ENCODE measurements around the gene LCORL. TPM values are rescaled to one million over a fixed set of nuclear protein-coding genes. Genes with fewer than 3 reads are reported as not detected.

Gene LCORL
- total and polyA plus RNA-seq, 2 of the 4 experiments (the other 2 are of a cell fraction), result 2.1 to 5.0 TPM

DNA sequence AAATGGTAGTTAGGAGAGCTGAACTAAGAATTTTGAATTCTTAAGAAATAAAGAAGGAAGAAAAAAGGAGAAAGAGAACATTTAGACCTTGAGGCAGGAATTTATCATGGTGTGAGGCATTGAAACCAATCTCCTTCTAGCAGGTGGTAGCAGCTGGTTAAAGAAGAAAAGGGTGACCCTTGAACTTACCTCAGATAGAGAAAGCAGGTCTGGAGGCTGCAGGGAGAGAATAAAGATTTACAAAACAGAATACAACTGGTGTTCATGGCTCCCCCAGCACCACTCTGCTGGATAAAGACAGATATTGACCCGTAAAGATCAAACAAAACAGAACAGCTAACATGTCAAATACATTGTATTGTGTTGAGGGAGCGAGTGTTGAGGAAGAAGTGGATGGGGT is 154.7 kb downstream of the LCORL start:
- in situ Hi-C loops (cut with MboI; ENCODE audit: low sequenced_read_pairs) (no loop called here), intact Hi-C loops (cut with micrococcal nuclease) (no loop called here), dilution Hi-C loops (cut with HindIII; ENCODE audit: low sequenced_read_pairs, unreplicated experiment) (no loop called here)
- no TSS peak for BruUV-seq (replicated peaks)
- no peak overlapping the region for H3K4me3 ChIP-seq (ENCODE audit: insufficient read depth, low read depth, low read length)
- H2AFZ ChIP-seq (replicated peaks; ENCODE audit: low read length, poor library complexity), result no peak overlapping the region
- no peaks in the 10 kb centered on the region for H4K20me1 ChIP-seq (ENCODE audit: insufficient read depth, low read length)
- DNase-seq (no peak), ATAC-seq (ENCODE audit: low read depth) (no peak)
- no peak overlapping the region for H2BK5ac ChIP-seq (ENCODE audit: low read depth, low read length, poor library complexity, severe bottlenecking)
- WGBS, 2 experiments (ENCODE audit: extremely low coverage in 2 of 2, insufficient read length in 1 of 2), result 100% methylated on average over 1 of the region's 2 CpGs; no CpG with 5 or more reads in 1 of the 2 experiments
- H3K56ac ChIP-seq (ENCODE audit: extremely low read depth, insufficient read depth, low read length), result no peak overlapping the region
- no peak overlapping the region for H2BK20ac ChIP-seq (ENCODE audit: low read depth, low read length)
- no peaks in the 10 kb centered on the region; a peak in 1 of 4 replicates for H3K79me1 ChIP-seq (ENCODE audit: low read depth in 1 of 2, low read length in 2 of 2)
- H2AK9ac ChIP-seq (replicated peaks; ENCODE audit: low read depth, low read length, poor library complexity), result no peak overlapping the region
- no peak overlapping the region for H3K9ac ChIP-seq (ENCODE audit: low read depth, low read length)
- no peak overlapping the region for H2BK120ac ChIP-seq (ENCODE audit: low read depth, low read length)
- H3K14ac ChIP-seq (replicated peaks; ENCODE audit: low read depth, low read length), result no peak overlapping the region
- no peak for TF ChIP-seq BHLHE40 (IDR thresholded peaks at IDR 0.05; ENCODE audit: low read depth, low read length)
- TF ChIP-seq, protein P1, sequence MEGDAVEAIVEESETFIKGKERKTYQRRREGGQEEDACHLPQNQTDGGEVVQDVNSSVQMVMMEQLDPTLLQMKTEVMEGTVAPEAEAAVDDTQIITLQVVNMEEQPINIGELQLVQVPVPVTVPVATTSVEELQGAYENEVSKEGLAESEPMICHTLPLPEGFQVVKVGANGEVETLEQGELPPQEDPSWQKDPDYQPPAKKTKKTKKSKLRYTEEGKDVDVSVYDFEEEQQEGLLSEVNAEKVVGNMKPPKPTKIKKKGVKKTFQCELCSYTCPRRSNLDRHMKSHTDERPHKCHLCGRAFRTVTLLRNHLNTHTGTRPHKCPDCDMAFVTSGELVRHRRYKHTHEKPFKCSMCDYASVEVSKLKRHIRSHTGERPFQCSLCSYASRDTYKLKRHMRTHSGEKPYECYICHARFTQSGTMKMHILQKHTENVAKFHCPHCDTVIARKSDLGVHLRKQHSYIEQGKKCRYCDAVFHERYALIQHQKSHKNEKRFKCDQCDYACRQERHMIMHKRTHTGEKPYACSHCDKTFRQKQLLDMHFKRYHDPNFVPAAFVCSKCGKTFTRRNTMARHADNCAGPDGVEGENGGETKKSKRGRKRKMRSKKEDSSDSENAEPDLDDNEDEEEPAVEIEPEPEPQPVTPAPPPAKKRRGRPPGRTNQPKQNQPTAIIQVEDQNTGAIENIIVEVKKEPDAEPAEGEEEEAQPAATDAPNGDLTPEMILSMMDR (conservative IDR thresholded peaks at IDR 0.05; ENCODE audit: low read depth, low read length), result no peak
- no peak for TF ChIP-seq SMC3 (IDR thresholded peaks at IDR 0.05; ENCODE audit: low read depth, low read length)
- TF ChIP-seq POLR2A (IDR thresholded peaks at IDR 0.05; ENCODE audit: low read depth, low read length), result no peak
- TF ChIP-seq MAZ (IDR thresholded peaks at IDR 0.05; ENCODE audit: borderline replicate concordance, low read depth, low read length), result no peak
- no peak for TF ChIP-seq RFX5 (IDR thresholded peaks at IDR 0.05; ENCODE audit: low read depth, low read length)
- TF ChIP-seq RAD21 (IDR thresholded peaks at IDR 0.05; ENCODE audit: low read length), result no peak
- H4K8ac ChIP-seq (ENCODE audit: low read depth in 2 of 2, low read length in 2 of 2), result no peak overlapping the region
- H3K27me3 ChIP-seq (ENCODE audit: control insufficient read depth, insufficient read depth, low read length), result no peaks in the 10 kb centered on the region
- no peak overlapping the region for H2AK5ac ChIP-seq (ENCODE audit: low read depth, low read length)
- no peak overlapping the region for H3K27ac ChIP-seq (ENCODE audit: insufficient read depth, low read length)
- no peak overlapping the region for H3K18ac ChIP-seq (ENCODE audit: low read depth, low read length)
- no peak overlapping the region for H3K23ac ChIP-seq (ENCODE audit: low read depth, low read length)
- H3K4ac ChIP-seq (ENCODE audit: low read depth, low read length), result no peak overlapping the region
- CTCF ChIA-PET, result no interaction called here
- no peaks in the 10 kb centered on the region for H3K9me1 ChIP-seq (ENCODE audit: insufficient read depth, low read length)
- H4K5ac ChIP-seq (ENCODE audit: low read depth, low read length), result no peak overlapping the region
- no peaks in the 10 kb centered on the region for H3K9me3 ChIP-seq (ENCODE audit: control insufficient read depth, insufficient read depth, low read length)
- no peak overlapping the region for H3K4me2 ChIP-seq (ENCODE audit: low read depth, low read length)
- H3K36me3 ChIP-seq (ENCODE audit: control insufficient read depth, insufficient read depth, low read length), result no peaks in the 10 kb centered on the region
- no peak overlapping the region for H4K91ac ChIP-seq (ENCODE audit: insufficient read depth, low read depth, low read length)
- POLR2A ChIA-PET (ENCODE audit: unreplicated experiment), result no interaction called here
- H2BK15ac ChIP-seq (ENCODE audit: low read depth, low read length), result no peak overlapping the region
- peaks cover 2% of the 10 kb centered on the region; the same call in 1 of the 2 replicates for H3K4me1 ChIP-seq (ENCODE audit: control insufficient read depth, insufficient read depth, low read length)
